Measurements from ENCODE around the gene LIFR.

DNA sequence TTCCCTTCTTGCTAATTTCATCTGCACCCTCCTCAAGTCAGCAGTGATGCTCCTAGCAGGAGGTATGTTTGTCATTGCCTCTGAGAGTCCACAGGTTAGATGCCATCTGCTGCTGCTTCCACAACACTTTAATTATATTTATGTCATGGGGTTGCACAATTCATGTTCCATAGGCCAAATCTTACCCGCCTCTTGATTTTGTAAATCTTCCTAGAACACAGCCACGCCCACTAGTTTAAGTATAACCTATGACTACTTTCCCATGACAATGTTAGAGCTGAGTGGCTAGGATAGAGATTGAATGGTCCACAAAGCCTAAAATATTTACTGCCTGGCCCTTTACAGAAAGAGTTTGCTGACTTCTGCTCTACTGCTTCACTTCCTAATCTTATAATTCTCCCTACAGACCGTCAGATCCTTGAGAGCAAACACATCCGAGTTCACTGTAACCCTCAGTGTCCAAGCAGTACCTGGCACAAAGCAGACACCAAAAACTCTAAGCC, 21.1 kb downstream of the LIFR start:
- TF ChIP-seq RCOR1 (IDR thresholded peaks at IDR 0.05; ENCODE audit: low read length) (no peak), NFIC (IDR thresholded peaks at IDR 0.05; ENCODE audit: borderline replicate concordance) (no peak), EP300 (IDR thresholded peaks at IDR 0.05; ENCODE audit: borderline replicate concordance in 1 of 2, low read depth in 1 of 2, low read length in 1 of 2) (no peak), TCF12 (IDR thresholded peaks at IDR 0.05) (no peak), RAD21 (IDR thresholded peaks at IDR 0.05; ENCODE audit: low read length) (no peak), EZH2phosphoT487 (IDR thresholded peaks at IDR 0.05; ENCODE audit: borderline replicate concordance, low read depth) (no peak), TAF1 (IDR thresholded peaks at IDR 0.05; ENCODE audit: borderline replicate concordance, low read depth, low read length) (no peak), GABPA (IDR thresholded peaks at IDR 0.05; ENCODE audit: low read depth) (no peak), FOSL2 (IDR thresholded peaks at IDR 0.05; ENCODE audit: borderline replicate concordance, low read depth) (no peak)
- TF ChIP-seq, protein P1, sequence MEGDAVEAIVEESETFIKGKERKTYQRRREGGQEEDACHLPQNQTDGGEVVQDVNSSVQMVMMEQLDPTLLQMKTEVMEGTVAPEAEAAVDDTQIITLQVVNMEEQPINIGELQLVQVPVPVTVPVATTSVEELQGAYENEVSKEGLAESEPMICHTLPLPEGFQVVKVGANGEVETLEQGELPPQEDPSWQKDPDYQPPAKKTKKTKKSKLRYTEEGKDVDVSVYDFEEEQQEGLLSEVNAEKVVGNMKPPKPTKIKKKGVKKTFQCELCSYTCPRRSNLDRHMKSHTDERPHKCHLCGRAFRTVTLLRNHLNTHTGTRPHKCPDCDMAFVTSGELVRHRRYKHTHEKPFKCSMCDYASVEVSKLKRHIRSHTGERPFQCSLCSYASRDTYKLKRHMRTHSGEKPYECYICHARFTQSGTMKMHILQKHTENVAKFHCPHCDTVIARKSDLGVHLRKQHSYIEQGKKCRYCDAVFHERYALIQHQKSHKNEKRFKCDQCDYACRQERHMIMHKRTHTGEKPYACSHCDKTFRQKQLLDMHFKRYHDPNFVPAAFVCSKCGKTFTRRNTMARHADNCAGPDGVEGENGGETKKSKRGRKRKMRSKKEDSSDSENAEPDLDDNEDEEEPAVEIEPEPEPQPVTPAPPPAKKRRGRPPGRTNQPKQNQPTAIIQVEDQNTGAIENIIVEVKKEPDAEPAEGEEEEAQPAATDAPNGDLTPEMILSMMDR (IDR thresholded peaks at IDR 0.05), result no peak
- TF ChIP-seq, protein P2, sequence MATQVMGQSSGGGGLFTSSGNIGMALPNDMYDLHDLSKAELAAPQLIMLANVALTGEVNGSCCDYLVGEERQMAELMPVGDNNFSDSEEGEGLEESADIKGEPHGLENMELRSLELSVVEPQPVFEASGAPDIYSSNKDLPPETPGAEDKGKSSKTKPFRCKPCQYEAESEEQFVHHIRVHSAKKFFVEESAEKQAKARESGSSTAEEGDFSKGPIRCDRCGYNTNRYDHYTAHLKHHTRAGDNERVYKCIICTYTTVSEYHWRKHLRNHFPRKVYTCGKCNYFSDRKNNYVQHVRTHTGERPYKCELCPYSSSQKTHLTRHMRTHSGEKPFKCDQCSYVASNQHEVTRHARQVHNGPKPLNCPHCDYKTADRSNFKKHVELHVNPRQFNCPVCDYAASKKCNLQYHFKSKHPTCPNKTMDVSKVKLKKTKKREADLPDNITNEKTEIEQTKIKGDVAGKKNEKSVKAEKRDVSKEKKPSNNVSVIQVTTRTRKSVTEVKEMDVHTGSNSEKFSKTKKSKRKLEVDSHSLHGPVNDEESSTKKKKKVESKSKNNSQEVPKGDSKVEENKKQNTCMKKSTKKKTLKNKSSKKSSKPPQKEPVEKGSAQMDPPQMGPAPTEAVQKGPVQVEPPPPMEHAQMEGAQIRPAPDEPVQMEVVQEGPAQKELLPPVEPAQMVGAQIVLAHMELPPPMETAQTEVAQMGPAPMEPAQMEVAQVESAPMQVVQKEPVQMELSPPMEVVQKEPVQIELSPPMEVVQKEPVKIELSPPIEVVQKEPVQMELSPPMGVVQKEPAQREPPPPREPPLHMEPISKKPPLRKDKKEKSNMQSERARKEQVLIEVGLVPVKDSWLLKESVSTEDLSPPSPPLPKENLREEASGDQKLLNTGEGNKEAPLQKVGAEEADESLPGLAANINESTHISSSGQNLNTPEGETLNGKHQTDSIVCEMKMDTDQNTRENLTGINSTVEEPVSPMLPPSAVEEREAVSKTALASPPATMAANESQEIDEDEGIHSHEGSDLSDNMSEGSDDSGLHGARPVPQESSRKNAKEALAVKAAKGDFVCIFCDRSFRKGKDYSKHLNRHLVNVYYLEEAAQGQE (IDR thresholded peaks at IDR 0.05; ENCODE audit: low read depth, low read length), result no peak
- TF ChIP-seq, protein P3, sequence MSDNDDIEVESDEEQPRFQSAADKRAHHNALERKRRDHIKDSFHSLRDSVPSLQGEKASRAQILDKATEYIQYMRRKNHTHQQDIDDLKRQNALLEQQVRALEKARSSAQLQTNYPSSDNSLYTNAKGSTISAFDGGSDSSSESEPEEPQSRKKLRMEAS (IDR thresholded peaks at IDR 0.05; ENCODE audit: low read depth), result no peak
- TF ChIP-seq, protein P4, sequence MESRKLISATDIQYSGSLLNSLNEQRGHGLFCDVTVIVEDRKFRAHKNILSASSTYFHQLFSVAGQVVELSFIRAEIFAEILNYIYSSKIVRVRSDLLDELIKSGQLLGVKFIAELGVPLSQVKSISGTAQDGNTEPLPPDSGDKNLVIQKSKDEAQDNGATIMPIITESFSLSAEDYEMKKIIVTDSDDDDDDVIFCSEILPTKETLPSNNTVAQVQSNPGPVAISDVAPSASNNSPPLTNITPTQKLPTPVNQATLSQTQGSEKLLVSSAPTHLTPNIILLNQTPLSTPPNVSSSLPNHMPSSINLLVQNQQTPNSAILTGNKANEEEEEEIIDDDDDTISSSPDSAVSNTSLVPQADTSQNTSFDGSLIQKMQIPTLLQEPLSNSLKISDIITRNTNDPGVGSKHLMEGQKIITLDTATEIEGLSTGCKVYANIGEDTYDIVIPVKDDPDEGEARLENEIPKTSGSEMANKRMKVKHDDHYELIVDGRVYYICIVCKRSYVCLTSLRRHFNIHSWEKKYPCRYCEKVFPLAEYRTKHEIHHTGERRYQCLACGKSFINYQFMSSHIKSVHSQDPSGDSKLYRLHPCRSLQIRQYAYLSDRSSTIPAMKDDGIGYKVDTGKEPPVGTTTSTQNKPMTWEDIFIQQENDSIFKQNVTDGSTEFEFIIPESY (IDR thresholded peaks at IDR 0.05; ENCODE audit: borderline replicate concordance, low read depth), result no peak
- TF ChIP-seq, protein P5, sequence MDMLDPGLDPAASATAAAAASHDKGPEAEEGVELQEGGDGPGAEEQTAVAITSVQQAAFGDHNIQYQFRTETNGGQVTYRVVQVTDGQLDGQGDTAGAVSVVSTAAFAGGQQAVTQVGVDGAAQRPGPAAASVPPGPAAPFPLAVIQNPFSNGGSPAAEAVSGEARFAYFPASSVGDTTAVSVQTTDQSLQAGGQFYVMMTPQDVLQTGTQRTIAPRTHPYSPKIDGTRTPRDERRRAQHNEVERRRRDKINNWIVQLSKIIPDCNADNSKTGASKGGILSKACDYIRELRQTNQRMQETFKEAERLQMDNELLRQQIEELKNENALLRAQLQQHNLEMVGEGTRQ (IDR thresholded peaks at IDR 0.05; ENCODE audit: borderline replicate concordance, low read depth, low read length), result no peak

Measured in SK-N-SH (cell line).